Mesodermal cell (in vitro differentiated cells): ENCODE data around the gene CCDC43.

Experiments used
- H3K27ac ChIP-seq: 2 replicates; pipeline ENCODE4 v1.7.0; 2013; ENCODE audit warnings: mild to moderate bottlenecking, low read depth, low read length, moderate library complexity; ENCODE audit not compliant: severe bottlenecking
- H3K36me3 ChIP-seq: 2 replicates; pipeline ENCODE4 v1.7.1; 2013; ENCODE audit warnings: mild to moderate bottlenecking, low read length, moderate library complexity; ENCODE audit not compliant: control insufficient read depth, insufficient read depth
- H3K4me1 ChIP-seq: one replicate; pipeline ENCODE4 v1.7.1; 2013; ENCODE audit warnings: mild to moderate bottlenecking, low read length; ENCODE audit not compliant: insufficient read depth, control insufficient read depth, poor library complexity, severe bottlenecking
- H3K4me3 ChIP-seq: 2 replicates; pipeline ENCODE4 v1.7.0; 2013; ENCODE audit warnings: low read length, control low read depth, mild to moderate bottlenecking; ENCODE audit not compliant: insufficient read depth, poor library complexity, severe bottlenecking; ENCODE audit errors: extremely low read depth
- H3K9me3 ChIP-seq: 2 replicates; pipeline ENCODE4 v1.7.1; 2013; ENCODE audit warnings: mild to moderate bottlenecking, low read length, moderate library complexity; ENCODE audit not compliant: control insufficient read depth
- WGBS, 2 experiments: methylation state at CpG; one replicate each; pipeline ENCODE4 v1.1.5; 2013; ENCODE audit warnings: missing lambda C conversion rate in 2 of 2; ENCODE audit not compliant: insufficient coverage in 2 of 2; 5-methylcytosine and 5-hydroxymethylcytosine counted together

The CCDC43 gene

GRCh38 chr17:44672479-44673093 lies 17.0 kb downstream of the CCDC43 start:
- Histone ChIP-seq H3K9me3 (no peaks in the 10 kb centered on the region), H3K36me3 (peaks cover 2% of the 10 kb centered on the region), H3K27ac (no peak overlapping the region), H3K4me3 (no peak overlapping the region), H3K4me1 (no peaks in the 10 kb centered on the region)

DNA sequence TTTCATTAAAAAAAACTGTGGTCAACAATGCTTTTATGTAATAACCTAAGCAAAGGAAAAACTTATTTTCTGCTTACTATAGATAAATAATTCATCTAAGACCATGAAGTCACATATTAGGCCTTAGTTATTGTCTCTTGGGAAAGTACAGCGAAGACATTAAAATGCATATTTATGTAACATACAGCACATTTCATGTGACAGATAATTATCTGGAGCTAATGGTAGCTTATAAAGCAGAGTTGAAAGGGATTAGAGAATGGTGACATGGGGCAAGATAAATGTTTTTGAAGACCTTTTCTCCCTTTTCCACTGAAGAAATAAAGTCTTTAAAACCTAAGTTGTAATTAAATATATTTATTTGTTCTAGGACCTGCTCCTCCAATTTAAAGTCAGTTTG lies 23.6 kb downstream of the CCDC43 start:
- H3K4me3 ChIP-seq, result no peak overlapping the region
- 100% methylated on average over 1 of the region's 1 CpG; no CpG with 5 or more reads in 1 of the 2 experiments for WGBS, 2 experiments

GRCh38 chr17:44664867-44665266 lies 24.7 kb downstream of the CCDC43 start:
- H3K4me1 ChIP-seq, result no peaks in the 10 kb centered on the region
- no peak overlapping the region for H3K27ac ChIP-seq
- no CpG with 5 or more reads among the region's 1 CpG for WGBS, 2 experiments
- no peaks in the 10 kb centered on the region for H3K9me3 ChIP-seq
- H3K36me3 ChIP-seq, result no peaks in the 10 kb centered on the region
- no peak overlapping the region for H3K4me3 ChIP-seq

More for the DNA sequence above, 23.6 kb downstream of the CCDC43 start:
- no peaks in the 10 kb centered on the region for H3K9me3 ChIP-seq
- no peaks in the 10 kb centered on the region for H3K4me1 ChIP-seq
- no peaks in the 10 kb centered on the region for H3K36me3 ChIP-seq
- H3K27ac ChIP-seq, result no peak overlapping the region

DNA sequence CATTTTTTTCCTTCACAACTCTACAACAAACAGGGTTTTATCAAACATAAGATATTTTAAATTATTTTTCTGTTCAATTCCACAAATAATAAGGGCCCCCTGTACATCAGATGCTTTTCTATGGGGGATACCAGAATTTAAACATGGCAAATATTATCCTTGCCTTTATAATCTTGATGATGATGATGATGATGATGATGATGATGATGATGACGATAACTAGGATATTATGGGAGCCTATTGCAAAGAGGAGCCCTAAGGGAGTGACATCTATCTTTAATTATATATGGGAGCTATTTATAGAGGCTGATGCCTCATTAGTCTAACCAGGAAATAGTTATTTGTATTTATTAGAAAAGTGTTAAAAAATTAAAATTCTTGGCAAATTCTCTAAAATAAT lies 26.5 kb downstream of the CCDC43 start:
- no peaks in the 10 kb centered on the region for H3K36me3 ChIP-seq
- no CpG with 5 or more reads among the region's 1 CpG for WGBS, 2 experiments
- no peak overlapping the region for H3K4me3 ChIP-seq
- no peaks in the 10 kb centered on the region for H3K4me1 ChIP-seq
- H3K27ac ChIP-seq, result no peak overlapping the region
- no peaks in the 10 kb centered on the region for H3K9me3 ChIP-seq

DNA sequence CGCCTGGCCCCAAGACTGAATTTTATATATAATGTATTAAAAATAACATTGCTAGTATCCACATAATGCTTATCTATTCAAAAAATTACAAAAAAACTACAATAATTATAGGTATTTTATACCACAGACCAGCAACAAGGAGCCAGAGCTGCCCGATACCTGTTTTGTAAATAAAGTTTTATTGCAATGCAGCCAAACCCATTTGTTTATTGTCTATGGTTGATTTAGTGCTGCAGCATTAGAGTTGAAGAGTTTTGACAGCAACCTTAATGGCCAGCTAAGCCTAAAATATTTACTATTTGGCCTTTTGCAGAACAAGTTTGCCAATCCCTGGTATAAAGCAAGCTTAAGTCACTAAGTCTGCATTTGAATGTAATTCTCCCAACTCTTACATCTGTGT lies 27.7 kb downstream of the CCDC43 start:
- H3K36me3 ChIP-seq, result no peaks in the 10 kb centered on the region
- H3K4me3 ChIP-seq, result no peak overlapping the region
- H3K27ac ChIP-seq, result no peak overlapping the region
- 100% methylated on average over 1 of the region's 2 CpGs; no CpG with 5 or more reads in 1 of the 2 experiments for WGBS, 2 experiments
- no peaks in the 10 kb centered on the region for H3K9me3 ChIP-seq
- no peaks in the 10 kb centered on the region for H3K4me1 ChIP-seq

GRCh38 chr17:44655983-44656710 lies 33.4 kb downstream of the CCDC43 start, which contains the start of gene MEIOC:
Gene MEIOC, plus strand, starts transcription at chr17:44656468. Its CDS starts 146 bp downstream, at chr17:44656614.
- no peaks in the 10 kb centered on the region for H3K4me1 ChIP-seq
- H3K36me3 ChIP-seq, result no peaks in the 10 kb centered on the region
- 16% methylated on average over 34 to 37 of the region's 57 CpGs for WGBS, 2 experiments
- peak within 1 kb of the TSS; percentile 16 for H3K4me3 ChIP-seq
- no peak within 1 kb of the TSS for H3K27ac ChIP-seq
- H3K9me3 ChIP-seq, result no peaks in the 10 kb centered on the region

GRCh38 chr17:44653954-44654353 lies 35.6 kb downstream of the CCDC43 start:
- H3K4me1 ChIP-seq, result no peaks in the 10 kb centered on the region
- H3K4me3 ChIP-seq, result no peak overlapping the region
- WGBS, 2 experiments, result no CpG with 5 or more reads among the region's 1 CpG
- no peaks in the 10 kb centered on the region for H3K9me3 ChIP-seq
- no peak overlapping the region for H3K27ac ChIP-seq
- H3K36me3 ChIP-seq, result no peaks in the 10 kb centered on the region

GRCh38 chr17:44653384-44653783 lies 36.2 kb downstream of the CCDC43 start:
- Histone ChIP-seq H3K27ac (no peak overlapping the region), H3K9me3 (no peaks in the 10 kb centered on the region), H3K36me3 (no peaks in the 10 kb centered on the region), H3K4me1 (no peaks in the 10 kb centered on the region), H3K4me3 (no peak overlapping the region)
- 100% methylated on average over 2 of the region's 3 CpGs; no CpG with 5 or more reads in 1 of the 2 experiments for WGBS, 2 experiments

GRCh38 chr17:44652727-44653126 lies 36.8 kb downstream of the CCDC43 start:
- Histone ChIP-seq H3K27ac (no peak overlapping the region), H3K9me3 (no peaks in the 10 kb centered on the region), H3K36me3 (no peaks in the 10 kb centered on the region), H3K4me3 (no peak overlapping the region), H3K4me1 (no peaks in the 10 kb centered on the region)
- WGBS, 2 experiments, result 81 to 84% methylated on average over 6 to 7 of the region's 8 CpGs

DNA sequence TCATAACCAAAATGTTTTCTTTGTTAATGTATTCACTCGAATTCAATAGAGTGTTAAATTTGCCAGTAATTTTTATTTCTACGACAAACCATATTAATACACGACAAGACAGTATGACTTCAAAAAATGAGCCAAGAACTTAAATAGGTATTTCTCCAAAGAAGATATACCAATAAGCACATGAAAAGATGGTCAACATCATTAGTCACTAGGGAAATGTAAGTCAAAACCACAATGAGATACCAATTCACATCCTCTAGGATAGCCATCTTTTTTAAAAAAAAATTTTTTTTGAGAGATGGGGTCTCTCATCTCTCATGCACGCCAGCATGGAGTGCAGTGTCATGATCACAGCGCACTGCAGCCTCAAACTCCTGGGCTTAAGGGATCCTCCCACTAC lies 38.3 kb downstream of the CCDC43 start:
- no peaks in the 10 kb centered on the region for H3K36me3 ChIP-seq

GRCh38 chr17:44648963-44649362 lies 40.6 kb downstream of the CCDC43 start:
- Histone ChIP-seq H3K36me3 (no peaks in the 10 kb centered on the region), H3K27ac (no peak overlapping the region), H3K9me3 (no peaks in the 10 kb centered on the region), H3K4me3 (no peak overlapping the region), H3K4me1 (no peaks in the 10 kb centered on the region)
- WGBS, 2 experiments, result 80% methylated on average over 1 of the region's 2 CpGs; no CpG with 5 or more reads in 1 of the 2 experiments

More for the DNA sequence above, 38.3 kb downstream of the CCDC43 start:
- H3K4me3 ChIP-seq, result no peak overlapping the region
- WGBS, 2 experiments, result 100% methylated on average over 2 of the region's 5 CpGs; no CpG with 5 or more reads in 1 of the 2 experiments
- no peak overlapping the region for H3K27ac ChIP-seq
- no peaks in the 10 kb centered on the region for H3K4me1 ChIP-seq
- H3K9me3 ChIP-seq, result no peaks in the 10 kb centered on the region
